GM23248 (cell line): Measurements from ENCODE around the gene GALNT5. TPM values are rescaled to one million over a fixed set of nuclear protein-coding genes. Genes with fewer than 3 reads are reported as not detected.

Experiments
- DNase-seq: peaks from one replicate; pipeline ENCODE4 v3.0.0-alpha.2; 2015
- H2AFZ ChIP-seq: fragments of 200-600 bp; sonication (generic); 2 replicates; pipeline ENCODE4 v1.6.1; 2016; ENCODE audit warnings: antibody characterized with exemption
- H3F3A ChIP-seq: fragments of 200-600 bp; sonication (generic); 2 replicates; pipeline ENCODE4 v1.6.1; 2016; ENCODE audit warnings: mild to moderate bottlenecking, antibody characterized with exemption, mixed run types; ENCODE audit not compliant: insufficient read depth
- H3K27ac ChIP-seq: fragments of 200-600 bp; sonication (generic); 2 replicates; pipeline ENCODE4 v1.5.1; 2016; ENCODE audit warnings: mild to moderate bottlenecking
- H3K27me3 ChIP-seq: fragments of 200-600 bp; sonication (generic); replicated peaks from 2 replicates; pipeline ENCODE4 v1.6.1; 2016; ENCODE audit warnings: mild to moderate bottlenecking; ENCODE audit not compliant: insufficient read depth
- H3K36me3 ChIP-seq: fragments of 200-600 bp; sonication (generic); 2 replicates; pipeline ENCODE4 v1.6.1; 2016; ENCODE audit warnings: low read depth, mild to moderate bottlenecking
- H3K4me1 ChIP-seq: fragments of 200-600 bp; sonication (generic); 2 replicates; pipeline ENCODE4 v1.6.1; 2016; ENCODE audit warnings: mild to moderate bottlenecking; ENCODE audit not compliant: insufficient read depth
- H3K4me2 ChIP-seq: fragments of 200-600 bp; sonication (generic); one replicate; pipeline ENCODE4 v1.6.1; 2016; ENCODE audit warnings: mild to moderate bottlenecking; ENCODE audit not compliant: unreplicated experiment
- H3K4me3 ChIP-seq: fragments of 200-600 bp; sonication (generic); 2 replicates; pipeline ENCODE4 v1.5.1; 2016; ENCODE audit warnings: mild to moderate bottlenecking
- H3K79me2 ChIP-seq: fragments of 200-600 bp; sonication (generic); 2 replicates; pipeline ENCODE4 v1.6.1; 2016; ENCODE audit warnings: mild to moderate bottlenecking; ENCODE audit not compliant: insufficient read depth
- H3K9ac ChIP-seq: fragments of 200-600 bp; sonication (generic); 2 replicates; pipeline ENCODE4 v1.6.1; 2016; ENCODE audit warnings: mild to moderate bottlenecking
- H3K9me2 ChIP-seq: fragments of 200-600 bp; sonication (generic); 2 replicates; pipeline ENCODE4 v1.6.1; 2016; ENCODE audit warnings: mixed run types, mild to moderate bottlenecking, moderate library complexity; ENCODE audit not compliant: insufficient read depth
- H3K9me3 ChIP-seq: fragments of 200-600 bp; sonication (generic); one replicate; pipeline ENCODE4 v1.6.1; 2017; ENCODE audit warnings: low read depth
- H4K20me1 ChIP-seq: fragments of 200-600 bp; sonication (generic); 2 replicates; pipeline ENCODE4 v1.6.0; 2016; ENCODE audit not compliant: insufficient read depth
- EZH2 ChIP-seq: fragments of 200-600 bp; sonication (generic); IDR thresholded peaks from 2 replicates; pipeline ENCODE4 v1.6.1; 2018; ENCODE audit warnings: antibody characterized with exemption, mild to moderate bottlenecking; ENCODE audit not compliant: insufficient read depth, poor library complexity, severe bottlenecking
- EZH2phosphoT487 ChIP-seq: fragments of 200-600 bp; sonication (generic); IDR thresholded peaks from 2 replicates; pipeline ENCODE4 v1.6.1; 2018; ENCODE audit warnings: antibody characterized with exemption, moderate library complexity, mild to moderate bottlenecking, low read depth; ENCODE audit not compliant: insufficient read depth
- WGBS, 2 experiments: methylation state at CpG; one replicate each; pipeline ENCODE4 v1.1.6; 2015 to 2017; ENCODE audit warnings: low lambda C conversion rate in 2 of 2, low coverage in 1 of 2; ENCODE audit errors: missing lambda C conversion rate in 2 of 2; 5-methylcytosine and 5-hydroxymethylcytosine counted together
- in situ Hi-C: fragments of 300-500 bp; cut with MboI; formaldehyde crosslinking; loops from 2 replicates; pipeline ENCODE4 v1.15.0; 2020
- polyA plus RNA-seq: library from polyadenylated mRNA; unstranded; fragments of >200 nt; fragmentation: Nextera tagmentation; extraction: Ambion mirVana; gene quantifications from 2 replicates; pipeline ENCODE4 v1.2.1, GENCODE V29; 2016
- total RNA-seq: library from RNA; depleted of rRNA; stranded (reverse); fragments of >200 nt; shearing (Covaris generic); gene quantifications from 2 replicates; pipeline ENCODE4 v1.2.3, GENCODE V29; 2014

GALNT5 gene
- total and polyA plus RNA-seq, 2 experiments from 2014 or later: 83.5 to 114 TPM

GRCh38 chr2:157327621-157328500 is 70.4 kb downstream of the GALNT5 start:
- peak overlapping the region; percentile 45 for H2AFZ ChIP-seq
- H3K36me3 ChIP-seq: no peaks in the 10 kb centered on the region
- no peak for TF ChIP-seq EZH2
- no peak for TF ChIP-seq EZH2phosphoT487
- H3K27me3 ChIP-seq: no peaks in the 10 kb centered on the region
- no peak overlapping the region for H3K27ac ChIP-seq
- H3K9ac ChIP-seq: no peak overlapping the region
- H3K79me2 ChIP-seq: no peaks in the 10 kb centered on the region
- WGBS, 2 experiments: 8 to 9% methylated on average over 11 of the region's 11 CpGs
- H3K9me3 ChIP-seq: no peaks in the 10 kb centered on the region
- H4K20me1 ChIP-seq: no peaks in the 10 kb centered on the region
- H3K4me1 ChIP-seq: 0 out of 2 replicates have a peak, but pooled peaks cover 5% of the 10 kb centered on the region
- no peak overlapping the region for H3K4me2 ChIP-seq
- peak; percentile 79 for DNase-seq
- in situ Hi-C loops: loop anchor here (25.0 kb wide), 1 partner anchor 684 kb away; no protein-coding TSS in a partner anchor
- H3F3A ChIP-seq: no peaks in the 10 kb centered on the region
- no peak overlapping the region for H3K4me3 ChIP-seq
- no peaks in the 10 kb centered on the region for H3K9me2 ChIP-seq

- Histone ChIP-seq H3K4me2 (no peak overlapping the region), H3K9me3 (no peaks in the 10 kb centered on the region), H2AFZ (no peak overlapping the region), H3K79me2 (no peaks in the 10 kb centered on the region), H3K36me3 (no peaks in the 10 kb centered on the region), H3K9ac (no peak overlapping the region), H3F3A (no peaks in the 10 kb centered on the region), H3K27me3 (no peaks in the 10 kb centered on the region), H3K27ac (no peak overlapping the region), H4K20me1 (no peaks in the 10 kb centered on the region), H3K4me3 (no peak overlapping the region), H3K4me1 (0 out of 2 replicates have a peak, but pooled peaks cover 5% of the 10 kb centered on the region), H3K9me2 (no peaks in the 10 kb centered on the region)
- DNase-seq: no peak
- WGBS, 2 experiments: 91 to 92% methylated on average over 9 of the region's 9 CpGs
- TF ChIP-seq EZH2phosphoT487 (no peak), EZH2 (no peak)
- in situ Hi-C loops: loop anchor here (25.0 kb wide), 1 partner anchor 683 kb away; no protein-coding TSS in a partner anchor
These were observed 72.0 kb downstream of the GALNT5 start for GRCh38 chr2:157329524-157329923.

- TF ChIP-seq EZH2phosphoT487: no peak
- TF ChIP-seq EZH2: no peak
- WGBS, 2 experiments: 89 to 94% methylated on average over 2 of the region's 2 CpGs
- no peaks in the 10 kb centered on the region for H3K4me1 ChIP-seq
- in situ Hi-C loops: loop anchor here (25.0 kb wide), 1 partner anchor 679 kb away; no protein-coding TSS in a partner anchor
- no peaks in the 10 kb centered on the region for H3K79me2 ChIP-seq
- no peaks in the 10 kb centered on the region for H4K20me1 ChIP-seq
- DNase-seq: no peak
- no peak overlapping the region for H2AFZ ChIP-seq
- H3F3A ChIP-seq: no peaks in the 10 kb centered on the region
- H3K9ac ChIP-seq: no peak overlapping the region
- H3K27ac ChIP-seq: no peak overlapping the region
- H3K9me3 ChIP-seq: no peaks in the 10 kb centered on the region
- no peaks in the 10 kb centered on the region for H3K36me3 ChIP-seq
- no peak overlapping the region for H3K4me3 ChIP-seq
- H3K27me3 ChIP-seq: no peaks in the 10 kb centered on the region
- H3K9me2 ChIP-seq: no peaks in the 10 kb centered on the region
- H3K4me2 ChIP-seq: no peak overlapping the region
These were observed 76.0 kb downstream of the GALNT5 start for GRCh38 chr2:157333304-157334047.

- H3K4me2 ChIP-seq: no peak overlapping the region
- H3K4me1 ChIP-seq: no peaks in the 10 kb centered on the region
- H3K4me3 ChIP-seq: no peak overlapping the region
- H3K9me2 ChIP-seq: no peaks in the 10 kb centered on the region
- H3F3A ChIP-seq: no peaks in the 10 kb centered on the region
- in situ Hi-C loops: loop anchor here (25.0 kb wide), 1 partner anchor 678 kb away; no protein-coding TSS in a partner anchor
- H3K36me3 ChIP-seq: no peaks in the 10 kb centered on the region
- H3K27ac ChIP-seq: no peak overlapping the region
- no peaks in the 10 kb centered on the region for H4K20me1 ChIP-seq
- TF ChIP-seq EZH2phosphoT487 (no peak), EZH2 (no peak)
- H3K27me3 ChIP-seq: no peaks in the 10 kb centered on the region
- no peak overlapping the region for H2AFZ ChIP-seq
- no peaks in the 10 kb centered on the region for H3K9me3 ChIP-seq
- DNase-seq: no peak
- no peak overlapping the region for H3K9ac ChIP-seq
- H3K79me2 ChIP-seq: no peaks in the 10 kb centered on the region
- 73% methylated on average over 4 of the region's 4 CpGs for WGBS, 2 experiments
These were observed 76.8 kb downstream of the GALNT5 start for GRCh38 chr2:157334335-157334734.
